ENCODE data around the gene ITK. TPM values are rescaled to one million over a fixed set of nuclear protein-coding genes. Genes with fewer than 3 reads are reported as not detected.

The ITK gene
- total and polyA plus RNA-seq, 2 donors (not counting 3 experiments of a cell fraction or from before 2014, with no cell fraction given), result not detected

- H3K4me3 ChIP-seq (replicated peaks in 1 of 3; ENCODE audit: insufficient read depth in 1 of 3, low read depth in 1 of 3, low read length in 3 of 3), result no peak overlapping the region
- no peak overlapping the region for H3K27ac ChIP-seq (ENCODE audit: insufficient read depth, low read depth, low read length)
- ChIA-PET POLR2A (no interaction called here), CTCF (no interaction called here)
- H3K4me2 ChIP-seq (ENCODE audit: insufficient read depth, low read length), result no peak overlapping the region
- no peaks in the 10 kb centered on the region for H3K4me1 ChIP-seq (ENCODE audit: control insufficient read depth, extremely low read depth, insufficient read depth, low read length)
- TF ChIP-seq EZH2 (IDR thresholded peaks at IDR 0.05; ENCODE audit: borderline replicate concordance, low read depth, low read length, severe bottlenecking), result no peak
- no peak for TF ChIP-seq GATA2 (IDR thresholded peaks at IDR 0.05; ENCODE audit: insufficient read depth, insufficient read length, low read depth, low read length)
- TF ChIP-seq POLR2AphosphoS5 (IDR thresholded peaks at IDR 0.05; ENCODE audit: insufficient read depth, low read depth, low read length), result no peak
- TF ChIP-seq FOS (IDR thresholded peaks at IDR 0.05; ENCODE audit: borderline replicate concordance, insufficient read depth, low read length), result no peak
- TF ChIP-seq CTCF (IDR thresholded peaks at IDR 0.05; ENCODE audit: extremely low read depth in 1 of 2, insufficient read depth in 1 of 2, low read depth in 1 of 2, low read length in 2 of 2), result no peak
- TF ChIP-seq POLR2A (IDR thresholded peaks at IDR 0.05; ENCODE audit: low read depth, low read length), result no peak
- no peak for TF ChIP-seq JUN (IDR thresholded peaks at IDR 0.05; ENCODE audit: borderline replicate concordance, insufficient read depth, insufficient read length, low read depth)
- no peak for TF ChIP-seq MYC (IDR thresholded peaks at IDR 0.05; ENCODE audit: low read depth, low read length)
- TF ChIP-seq MAX (IDR thresholded peaks at IDR 0.05; ENCODE audit: insufficient read depth, insufficient read length), result no peak
- H3K27me3 ChIP-seq (ENCODE audit: control insufficient read depth in 2 of 2, insufficient read depth in 2 of 2, low read length in 2 of 2), result no peaks in the 10 kb centered on the region
- no peaks in the 10 kb centered on the region for H3K9me1 ChIP-seq (replicated peaks; ENCODE audit: control insufficient read depth, extremely low read depth, insufficient read depth, low read length)
- no peaks in the 10 kb centered on the region for H4K20me1 ChIP-seq (replicated peaks; ENCODE audit: control insufficient read depth, extremely low read depth, insufficient read depth, low read length)
- H3K9ac ChIP-seq (replicated peaks; ENCODE audit: extremely low read depth, insufficient read depth, low read length), result no peak overlapping the region
- no peaks in the 10 kb centered on the region for H3K9me3 ChIP-seq (replicated peaks; ENCODE audit: control insufficient read depth, insufficient read depth, low read length)
- DNase-seq (ENCODE audit: low read depth, low spot score) (no peak), FAIRE-seq (no peak)
- H3K79me2 ChIP-seq (ENCODE audit: control insufficient read depth, insufficient read depth, low read length), result no peaks in the 10 kb centered on the region
- H2AFZ ChIP-seq (ENCODE audit: low read depth, low read length), result no peak overlapping the region
- BruUV-seq (replicated peaks), result no TSS peak
- H3K36me3 ChIP-seq (ENCODE audit: control insufficient read depth in 2 of 2, extremely low read depth in 1 of 2, insufficient read depth in 2 of 2, low read length in 2 of 2), result no peaks in the 10 kb centered on the region
- intact Hi-C loops (cut with micrococcal nuclease), result no loop called here
- dilution Hi-C loops (cut with MboI; ENCODE audit: extremely low pct_ligation_motif_present, low sequenced_read_pairs), result no loop called here
Observed at GRCh38 chr5:157164521-157164920, 16.1 kb upstream of the ITK start.

Data from endothelial cell of umbilical vein (primary cell).